Measurements from ENCODE around the gene PLEKHH1.
"Not testable (repeated sequence)": the region's sequence is repeated elsewhere in the genome, so short reads cannot be mapped to it uniquely, and the experiment has no call there.

- not testable (repeated sequence) for TF ChIP-seq CTCF, EZH2phosphoT487 (IDR thresholded peaks at IDR 0.05)
Measured at GRCh38 chr14:67626131-67626530, 93.0 kb downstream of the PLEKHH1 start.
